Ecto neural progenitor cell (in vitro differentiated cells): Measurements from ENCODE around the gene SRGN.
"Not testable (repeated sequence)": the region's sequence is repeated elsewhere in the genome, so short reads cannot be mapped to it uniquely, and the experiment has no call there.

Source experiments
- DNase-seq: peaks from one replicate; pipeline ENCODE4 v3.0.0-alpha.2; 2018; ENCODE audit warnings: low spot score

The SRGN gene, protein sequence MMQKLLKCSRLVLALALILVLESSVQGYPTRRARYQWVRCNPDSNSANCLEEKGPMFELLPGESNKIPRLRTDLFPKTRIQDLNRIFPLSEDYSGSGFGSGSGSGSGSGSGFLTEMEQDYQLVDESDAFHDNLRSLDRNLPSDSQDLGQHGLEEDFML

DNA sequence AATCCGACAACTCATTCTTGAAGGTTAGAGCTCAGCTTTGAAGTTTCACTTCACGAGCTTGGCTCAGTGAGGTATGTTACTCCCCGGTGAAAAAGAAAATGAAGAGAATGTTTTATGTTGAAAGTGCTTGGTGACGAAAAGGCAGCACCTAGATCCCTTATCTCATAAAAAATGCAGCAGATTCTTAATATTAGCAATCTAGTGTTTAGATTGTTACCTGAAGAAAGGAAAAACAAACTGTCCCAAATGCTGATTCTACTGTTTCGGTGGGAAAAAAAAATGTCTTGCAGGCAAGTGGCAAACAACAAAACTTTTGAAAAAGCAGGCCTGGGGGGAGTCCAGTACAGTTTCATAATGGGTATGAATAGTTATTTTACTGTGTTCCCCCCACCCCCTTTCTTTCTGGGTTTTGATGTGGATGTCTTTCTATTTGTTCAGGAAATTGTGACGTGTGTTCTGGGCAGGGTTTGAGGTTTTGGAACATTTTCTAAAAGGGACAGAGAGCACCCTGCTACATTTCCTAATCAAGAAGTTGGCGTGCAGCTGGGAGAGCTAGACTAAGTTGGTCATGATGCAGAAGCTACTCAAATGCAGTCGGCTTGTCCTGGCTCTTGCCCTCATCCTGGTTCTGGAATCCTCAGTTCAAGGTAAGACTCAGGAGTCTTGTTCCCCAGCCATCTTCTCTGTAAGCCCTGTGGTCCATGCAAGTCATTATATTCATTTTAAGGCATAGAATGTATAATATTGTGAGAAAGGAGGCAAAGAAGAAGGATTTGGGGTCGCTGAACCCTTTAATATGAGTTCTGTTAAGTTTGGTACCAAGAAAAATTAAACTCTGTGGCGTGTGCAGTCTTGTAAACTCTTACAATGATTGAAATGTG lies at the start of gene SRGN:
SRGN (plus strand) TSS at position 514 of the 881 bp plus-strand sequence; CDS start at position 569, 55 bp downstream.
- DNase-seq = no peak

DNA sequence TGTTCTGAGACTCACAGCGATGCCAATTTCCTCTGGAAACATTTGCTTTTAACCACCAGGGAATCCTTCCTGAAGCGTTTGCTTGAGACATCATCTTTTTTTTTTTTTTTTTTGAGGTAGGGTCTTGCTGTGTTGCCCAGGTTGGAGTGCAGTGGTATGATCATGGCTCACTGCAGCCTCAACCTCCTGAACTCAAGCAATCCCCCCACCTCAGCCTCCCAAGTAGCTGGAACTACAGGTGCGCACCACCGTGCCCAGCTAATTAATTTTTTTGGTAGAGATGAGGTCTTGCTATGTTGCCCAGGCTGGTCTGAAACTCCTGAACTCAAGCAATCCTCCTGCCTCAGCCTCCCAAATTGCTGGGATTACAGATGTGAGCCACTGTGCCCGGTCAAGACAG lies 47.0 kb upstream of the SRGN start:
- DNase-seq = not testable (repeated sequence)

DNA sequence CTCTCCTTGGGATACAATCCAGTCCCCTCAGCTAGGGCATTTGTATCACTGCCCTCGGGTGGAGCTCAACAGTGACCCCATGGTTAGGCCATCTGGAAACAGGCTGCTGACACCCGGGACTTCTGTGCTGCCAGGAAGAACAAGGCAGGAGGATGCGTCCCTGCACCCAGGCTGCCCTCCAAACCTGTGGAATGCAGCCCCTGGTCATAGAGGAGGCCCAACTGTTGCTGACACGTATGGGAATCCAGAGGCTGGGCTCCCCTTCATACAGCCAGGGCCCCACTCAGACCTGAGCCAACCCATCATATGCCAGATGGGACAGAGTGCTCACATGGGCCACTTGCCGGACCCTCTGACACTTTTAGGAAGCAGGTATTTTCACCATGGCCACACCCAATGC lies 45.5 kb upstream of the SRGN start:
- no peak for DNase-seq

DNA sequence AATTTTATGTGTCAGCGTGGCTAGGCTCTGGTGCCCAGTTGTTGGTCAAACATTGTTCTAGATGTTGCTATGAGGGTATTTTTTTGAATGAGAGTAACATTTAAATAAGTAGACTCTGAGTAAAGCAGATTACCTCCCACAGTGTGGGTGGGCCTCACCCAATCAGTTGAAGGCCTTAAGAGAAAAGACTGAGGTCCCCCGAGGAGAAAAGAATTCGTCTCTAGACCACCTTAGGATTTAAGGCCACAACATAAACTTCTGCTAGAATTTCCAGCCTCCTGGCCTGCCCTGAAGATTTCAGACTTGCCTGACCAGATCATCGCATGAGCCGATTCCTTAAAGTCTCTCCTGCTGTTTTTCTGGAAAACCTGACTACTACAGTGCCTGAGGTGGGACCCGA lies 45.1 kb upstream of the SRGN start:
- no peak for DNase-seq

DNA sequence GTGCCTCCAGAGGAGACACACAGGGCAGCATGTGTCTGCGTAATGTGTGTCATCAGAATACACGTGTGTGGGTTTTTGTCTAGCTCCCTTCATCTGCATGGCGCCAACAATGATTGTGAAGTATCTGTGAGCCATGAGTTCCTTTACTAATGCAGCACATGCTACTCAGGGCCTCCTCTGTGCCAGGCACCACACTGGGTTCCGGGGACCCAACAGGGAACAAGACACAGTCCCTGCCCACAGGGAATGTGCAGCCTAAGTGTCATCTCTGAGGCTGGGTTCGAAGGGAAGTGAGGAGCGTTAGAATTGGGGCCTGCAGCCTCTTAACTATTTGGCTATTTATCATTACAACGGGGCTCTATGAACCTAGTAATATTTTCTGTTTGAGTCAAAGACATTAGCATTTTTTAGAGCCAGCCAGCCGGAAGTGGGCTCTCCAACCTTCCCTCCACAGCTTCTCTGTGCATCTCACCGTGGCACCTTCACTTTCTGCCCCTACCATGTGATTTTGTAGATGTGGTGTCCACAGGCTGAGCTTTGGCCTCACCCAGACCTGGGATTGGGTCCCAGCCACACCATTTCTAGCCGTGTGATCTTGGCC lies 43.9 kb upstream of the SRGN start:
- no peak for DNase-seq

DNA sequence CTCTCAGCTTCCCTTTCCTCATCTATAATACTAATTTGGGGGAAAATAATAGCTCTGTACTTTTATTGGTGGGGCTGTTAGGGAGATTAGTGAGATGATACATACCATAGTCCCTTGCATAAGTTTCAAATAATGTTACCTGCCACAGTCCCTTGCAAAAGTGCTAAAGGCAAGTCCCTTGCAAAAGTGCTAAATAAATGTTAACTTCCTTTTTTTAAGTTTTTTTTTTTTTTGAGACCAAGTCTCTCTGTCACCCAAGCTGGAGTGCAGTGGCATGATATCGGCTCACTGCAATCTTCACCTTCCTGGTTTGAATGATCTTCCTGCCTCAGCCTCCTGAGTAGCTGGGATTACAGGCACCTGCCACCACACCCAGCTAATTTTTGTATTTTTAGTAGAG lies 43.4 kb upstream of the SRGN start:
- DNase-seq = no peak

DNA sequence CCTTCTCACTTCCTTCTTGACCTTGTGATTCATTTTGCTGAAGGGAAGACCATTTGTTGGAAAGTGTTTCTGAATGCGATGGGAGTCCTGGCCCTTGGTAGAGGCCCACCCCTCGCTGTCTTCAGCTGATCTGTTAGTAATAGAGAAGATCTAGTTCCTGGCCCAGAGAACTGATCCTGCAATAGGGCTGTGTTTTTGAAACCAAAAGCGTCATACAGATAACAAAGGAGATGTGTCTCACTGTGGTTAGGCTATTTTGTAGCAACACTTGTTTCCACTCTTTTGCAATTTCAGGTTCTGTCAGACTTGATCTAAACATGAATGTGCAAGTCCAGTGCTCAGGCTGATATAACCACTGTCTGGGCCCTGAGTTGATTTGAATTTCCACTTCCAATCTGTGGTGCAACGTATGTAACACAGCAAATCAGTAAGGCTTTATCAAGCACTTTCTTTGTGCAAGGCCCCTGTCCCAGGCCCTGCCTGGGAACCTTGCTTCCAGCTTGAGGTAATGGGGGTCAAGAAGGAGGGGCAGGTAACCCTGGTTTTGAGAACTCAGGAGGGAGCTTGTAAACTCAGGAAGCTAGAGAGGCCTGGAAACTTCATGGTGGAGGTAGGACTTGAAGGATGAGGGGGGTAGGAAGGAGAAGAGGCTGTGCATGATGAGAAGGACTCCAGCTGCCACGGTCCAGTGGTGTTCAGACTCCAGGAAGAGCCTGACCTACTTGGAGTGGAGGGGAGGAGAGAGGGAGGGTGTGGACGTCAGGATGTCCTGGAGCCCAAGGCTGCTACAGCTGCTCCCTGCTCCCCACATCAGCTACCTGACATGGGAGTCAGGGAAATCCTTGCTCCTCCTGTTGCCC lies 42.2 kb upstream of the SRGN start:
- no peak for DNase-seq

DNA sequence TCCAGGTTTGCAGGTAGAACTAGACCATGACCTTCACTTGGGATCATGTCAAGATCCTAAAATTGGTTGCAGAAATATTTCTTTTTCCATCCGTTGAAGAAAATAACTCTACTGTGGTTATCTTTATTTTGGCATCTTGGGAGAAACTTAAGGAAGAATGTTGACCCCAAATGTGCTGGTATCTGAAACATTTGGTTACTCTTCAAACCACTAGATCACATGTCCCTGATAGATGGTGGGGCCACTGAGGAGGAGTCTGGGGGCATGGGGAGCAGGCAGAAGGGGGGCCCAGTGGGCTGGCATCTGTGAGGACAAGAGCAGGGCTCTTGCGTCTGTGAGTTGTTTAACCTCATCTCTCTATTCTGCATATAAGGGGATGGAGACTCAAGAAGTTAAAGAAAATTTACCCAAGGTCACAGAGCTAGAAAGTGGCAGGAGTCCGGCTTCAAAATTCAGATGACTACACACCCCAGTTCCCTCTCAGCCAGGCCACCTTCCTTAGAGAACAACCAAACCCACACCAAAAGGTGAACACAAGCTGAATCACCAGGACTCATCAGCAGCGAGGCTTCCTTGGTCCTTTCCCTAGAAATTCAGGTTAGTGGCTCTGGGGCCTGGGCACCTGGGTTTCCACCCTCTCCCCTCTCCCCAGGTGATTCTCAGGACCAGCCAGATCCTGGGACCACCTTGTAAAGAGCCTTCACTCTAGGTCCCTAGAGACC lies 40.6 kb upstream of the SRGN start:
- DNase-seq = no peak

DNA sequence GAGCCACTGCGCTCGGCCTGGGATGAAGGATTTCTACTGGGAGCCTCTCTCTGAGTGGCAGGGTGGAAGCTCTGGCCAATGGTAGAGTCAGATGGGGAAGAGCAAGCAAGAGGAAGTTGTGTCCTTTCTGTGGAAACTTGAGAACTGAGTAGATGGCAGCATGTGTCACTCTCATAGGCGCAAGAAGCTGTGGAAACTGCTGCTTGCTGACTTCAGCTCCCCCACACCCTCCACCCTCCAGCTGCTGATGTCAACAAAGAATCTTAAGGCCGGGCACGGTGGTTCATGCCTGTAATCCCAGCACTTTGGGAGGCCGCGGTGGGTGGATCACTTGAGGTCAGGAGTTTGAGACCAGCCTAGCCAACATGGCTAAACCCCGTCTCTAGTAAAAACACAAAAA lies 39.8 kb upstream of the SRGN start:
- DNase-seq = no peak

DNA sequence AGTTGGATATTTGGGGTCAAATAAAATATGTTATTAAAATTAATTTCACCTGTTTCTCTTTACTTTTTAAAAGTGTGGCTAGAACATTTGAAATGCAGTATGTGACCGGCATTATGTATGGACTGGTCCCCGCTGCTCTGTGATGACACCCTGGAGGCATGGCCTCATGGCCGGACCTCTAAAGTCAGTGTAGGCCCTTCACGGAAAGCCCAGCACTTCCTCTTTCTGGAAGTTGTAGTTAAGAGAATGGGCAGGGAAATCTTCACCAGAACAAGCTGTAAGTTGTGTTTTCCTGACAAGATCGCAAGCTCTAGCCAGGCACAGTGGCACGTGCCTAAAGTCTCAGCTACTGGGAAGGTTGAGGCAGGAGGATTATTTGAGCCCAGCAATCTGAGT lies 38.3 kb upstream of the SRGN start:
- no peak for DNase-seq

DNA sequence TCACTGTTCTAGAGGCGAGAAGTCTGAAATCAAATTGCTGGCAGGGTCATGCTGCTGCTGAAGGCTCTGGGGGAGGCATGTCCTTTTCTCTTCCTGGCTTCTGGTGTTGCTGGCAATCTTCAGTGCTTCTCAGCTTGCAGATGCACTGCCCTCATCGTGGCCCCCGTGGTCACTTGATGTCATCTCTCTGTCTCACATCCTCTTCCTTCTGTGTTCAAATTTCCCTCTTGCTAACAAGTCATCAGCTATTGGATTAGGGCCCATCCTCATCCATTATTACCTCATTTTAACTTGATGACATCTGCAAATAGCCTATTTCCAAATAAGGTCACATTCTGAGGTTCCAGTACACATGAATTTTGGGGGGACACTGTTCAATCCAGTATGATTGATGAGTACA lies 36.6 kb upstream of the SRGN start:
- no peak for DNase-seq

DNA sequence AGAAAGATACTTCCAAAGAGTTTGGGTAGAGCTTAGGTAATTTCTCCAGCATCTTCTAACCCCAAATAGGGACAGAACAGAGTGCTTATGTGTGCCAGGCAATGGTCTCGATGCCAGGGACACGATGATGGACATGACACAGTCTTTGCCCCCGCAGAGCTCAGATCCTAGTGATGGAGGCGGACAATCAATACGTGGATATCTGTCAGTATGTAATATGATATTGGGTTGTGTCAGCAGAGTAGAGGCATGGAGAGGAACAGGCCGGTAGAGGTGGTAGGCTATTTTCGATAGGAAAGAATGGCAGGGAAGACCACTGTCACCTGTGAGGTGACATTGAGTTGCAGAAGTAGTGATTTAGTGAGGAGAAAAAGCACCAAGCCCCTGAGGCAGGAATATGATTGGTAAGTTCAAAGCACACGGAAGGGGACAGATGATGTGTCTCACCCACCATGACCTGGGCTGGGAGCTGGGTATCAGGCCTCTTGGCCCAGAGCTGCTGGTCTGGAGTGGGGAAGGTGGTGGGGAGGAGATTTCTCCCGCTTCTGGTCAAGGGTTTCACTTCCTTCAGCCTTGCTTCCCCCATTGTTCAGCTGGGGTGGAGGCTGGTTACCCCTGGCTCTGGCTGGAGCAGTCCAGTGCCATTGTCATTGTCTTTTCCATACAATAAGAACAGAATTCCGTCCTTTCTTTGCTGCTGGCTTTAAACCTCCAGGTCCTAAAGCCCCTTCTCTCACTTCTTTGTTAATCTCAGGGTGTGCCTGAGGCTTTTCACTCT lies 36.0 kb upstream of the SRGN start:
- DNase-seq = no peak

DNA sequence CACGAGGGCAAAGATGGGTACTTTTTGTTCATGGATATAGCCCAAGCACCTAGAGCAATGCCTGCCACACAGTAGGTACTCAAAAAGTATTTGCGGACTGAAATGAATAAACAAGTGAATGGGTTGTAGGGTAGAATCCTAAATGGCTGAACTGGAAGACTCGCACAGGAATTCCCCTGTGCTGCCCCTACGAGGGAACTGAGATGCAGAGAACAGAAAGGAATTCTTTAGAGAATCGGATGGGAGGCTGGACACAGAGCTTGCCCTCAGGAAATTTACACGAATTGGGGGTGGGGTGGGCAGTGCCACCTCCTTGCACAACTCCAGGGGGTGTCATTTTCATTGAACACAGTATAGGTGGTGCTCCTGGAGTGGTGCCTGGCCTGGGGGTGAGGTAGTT lies 35.2 kb upstream of the SRGN start:
- DNase-seq = no peak

DNA sequence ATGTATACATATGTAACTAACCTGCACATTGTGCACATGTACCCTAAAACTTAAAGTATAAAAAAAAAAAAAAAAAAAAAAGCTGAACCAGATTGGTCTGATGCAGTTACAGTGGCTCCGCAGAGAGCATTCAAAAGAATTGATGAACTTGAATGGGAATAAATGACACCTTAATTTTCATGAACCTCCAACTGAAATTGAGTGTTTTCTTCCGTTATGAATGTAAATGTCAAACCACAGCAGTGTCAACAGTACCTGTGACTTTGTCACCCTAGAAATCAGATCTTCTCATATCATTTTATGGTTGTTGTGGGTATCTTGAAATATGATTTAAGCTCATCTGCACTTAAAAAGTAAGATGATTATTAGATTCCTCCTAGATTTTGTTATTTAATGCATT lies 32.7 kb upstream of the SRGN start:
- DNase-seq = no peak

DNA sequence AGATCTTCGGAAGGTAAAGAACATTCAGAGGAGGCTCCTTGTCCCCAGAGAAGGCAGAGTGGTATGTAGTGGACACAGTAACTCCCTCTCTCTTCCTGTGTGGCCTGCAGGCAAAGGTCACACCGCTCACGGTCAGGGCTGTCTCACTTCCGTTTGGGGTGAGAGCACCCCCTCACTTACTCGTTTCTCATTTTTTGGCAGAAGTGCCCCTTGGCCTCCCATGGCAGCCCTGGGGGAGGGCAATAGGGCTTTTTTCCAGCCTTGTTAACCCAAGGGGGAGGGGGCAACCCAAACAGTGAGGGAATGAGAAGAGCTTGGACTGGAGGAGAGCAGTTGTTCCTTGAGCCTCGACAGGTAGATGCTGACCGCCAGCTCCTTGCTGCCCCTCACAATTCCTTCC lies 31.8 kb upstream of the SRGN start:
- no peak for DNase-seq

DNA sequence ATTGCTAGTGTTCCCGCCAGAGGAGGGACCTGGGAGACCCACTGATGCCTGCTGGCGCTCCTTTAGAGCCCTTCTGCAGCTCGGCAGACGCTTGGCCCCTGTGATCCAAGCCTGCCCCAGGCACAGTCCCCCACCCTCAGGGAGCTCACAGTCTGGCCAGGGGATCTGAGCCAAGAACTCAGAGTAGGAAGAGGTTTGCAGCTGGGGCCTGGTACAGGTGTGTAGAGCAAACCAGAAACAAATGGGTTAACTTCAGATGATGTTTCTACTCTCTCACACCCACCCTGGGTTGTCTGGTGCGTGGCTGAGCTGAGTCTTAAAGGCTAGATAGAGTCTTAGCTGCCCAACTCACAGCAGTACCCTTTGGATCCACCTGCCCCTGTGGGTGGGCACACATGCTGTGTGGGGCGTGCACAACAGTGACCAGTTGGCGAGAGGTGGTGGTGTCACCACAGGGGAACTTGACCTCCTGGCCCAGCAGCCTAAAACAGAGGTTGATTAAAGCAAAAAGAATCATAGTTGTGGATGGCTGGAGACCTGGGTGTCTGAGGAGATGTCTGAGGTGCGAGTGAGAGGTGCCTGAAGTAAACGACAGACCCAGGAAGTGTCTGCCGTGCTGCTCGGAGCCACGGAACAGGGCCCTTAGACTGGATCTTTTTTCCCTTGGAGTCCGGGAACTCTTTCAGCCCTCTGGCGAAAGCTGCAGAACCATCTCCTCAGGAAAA lies 31.2 kb upstream of the SRGN start:
- DNase-seq = no peak

DNA sequence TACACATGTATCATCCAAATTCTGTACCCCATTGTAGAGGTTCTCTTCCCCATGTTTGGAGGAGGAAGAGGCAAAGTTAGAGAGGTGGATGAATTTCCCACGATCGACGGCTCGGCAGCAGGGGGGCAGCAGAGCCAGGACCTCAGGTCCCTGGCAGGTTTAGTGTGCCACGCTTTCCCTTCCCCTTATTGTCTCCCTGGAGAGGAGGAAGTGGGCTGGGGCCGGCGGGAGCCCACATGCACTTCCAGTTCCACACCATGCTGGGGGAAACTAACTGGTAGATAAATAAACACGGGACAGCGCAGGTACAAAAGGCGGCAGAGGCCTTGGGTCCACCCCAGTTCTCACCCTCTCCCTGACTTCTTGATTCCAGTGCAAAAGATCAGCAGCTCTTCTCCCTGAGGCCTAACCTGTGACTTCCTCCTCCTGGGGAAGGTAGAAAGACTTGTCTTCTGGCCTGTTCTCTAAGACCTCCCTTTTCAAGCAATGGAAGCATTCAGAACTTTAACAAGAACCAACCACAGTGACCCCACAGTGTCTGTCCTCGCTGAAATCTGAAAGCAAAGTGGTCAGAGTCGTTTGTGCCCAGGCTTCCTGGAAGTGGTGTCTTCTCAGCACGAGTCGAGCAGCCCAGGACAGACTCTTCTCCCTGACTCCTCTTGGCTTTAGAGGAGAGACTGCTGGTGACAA lies 30.5 kb upstream of the SRGN start:
- no peak for DNase-seq

DNA sequence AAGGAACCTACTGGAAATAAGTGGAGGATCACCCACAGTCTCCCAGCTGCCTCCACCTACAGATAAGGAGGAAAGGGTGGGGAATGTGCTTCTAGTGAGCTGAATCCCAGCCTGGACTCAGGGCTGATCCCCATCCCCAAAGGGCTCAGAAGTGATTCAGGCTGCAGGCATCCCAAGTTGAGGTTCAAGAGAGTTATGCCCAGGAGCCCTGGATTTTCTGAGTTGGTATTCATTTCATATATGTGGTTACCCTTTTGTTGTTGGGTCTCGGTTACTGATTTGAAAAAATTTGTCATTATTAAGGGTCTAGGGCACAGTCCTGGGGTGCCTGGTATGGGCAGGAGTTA lies 30.0 kb upstream of the SRGN start:
- no peak for DNase-seq

DNA sequence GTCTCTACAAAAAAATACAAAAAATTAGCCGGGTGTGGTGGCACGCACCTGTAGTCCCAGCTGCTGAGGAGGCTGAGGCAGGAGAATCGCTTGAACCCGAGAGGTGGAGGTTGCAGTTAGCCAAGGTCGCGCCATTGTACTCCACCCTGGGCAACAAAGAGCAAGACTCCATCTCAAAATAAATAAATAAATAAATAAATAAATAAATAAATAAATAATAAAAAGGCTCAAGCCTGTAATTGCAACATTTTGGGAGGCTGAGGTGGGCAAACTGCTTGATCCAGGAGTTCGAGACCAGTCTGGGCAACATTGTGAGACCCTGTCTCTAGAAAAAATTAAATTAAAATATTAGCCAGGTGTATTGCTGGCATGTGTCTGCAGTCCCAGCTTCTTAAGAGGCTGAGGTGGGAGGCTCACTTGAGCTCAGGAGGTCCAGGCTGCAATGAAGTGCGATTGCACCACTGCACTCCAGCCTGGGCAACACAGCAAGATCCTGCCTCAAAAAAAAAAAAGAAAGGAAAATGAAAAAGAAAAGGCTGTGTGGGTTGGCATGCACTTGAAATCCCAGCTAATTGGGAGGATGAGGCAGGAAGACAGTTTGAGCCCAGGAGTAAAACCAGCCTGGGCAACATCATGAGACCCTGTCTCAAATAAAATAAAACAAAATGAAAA lies 27.6 kb upstream of the SRGN start:
- DNase-seq = no peak
